PC-9 (cell line): ENCODE measurements around the gene NFATC1. TPM values are rescaled to one million over a fixed set of nuclear protein-coding genes. Genes with fewer than 3 reads are reported as not detected.

Source experiments
- BruUV-seq: library from RNA; stranded (reverse); fragments of 400-500 nt; replicated peaks from 2 replicates; lab custom pipeline; 2021; lab: Mats Ljungman, UMichigan
- CTCF ChIA-PET: fragments of 300-600 bp; sonication (Branson Sonifier 250); formaldehyde crosslinking; loops from one replicate; lab custom pipeline; 2022; ENCODE audit warnings: antibody characterized with exemption; lab: Charles Lee
- POLR2A ChIA-PET: fragments of 300-600 bp; sonication (Branson Sonifier 250); formaldehyde crosslinking; loops from one replicate; lab custom pipeline; 2022; ENCODE audit warnings: antibody characterized with exemption; ENCODE audit not compliant: unreplicated experiment; lab: Charles Lee
- DNase-seq, 2 experiments: peaks; one replicate each; pipeline versions ENCODE4 v3.0.0 to v3.0.0-alpha.2; 2015 to 2022; ENCODE audit warnings: mixed read lengths in 1 of 2
- H2AFZ ChIP-seq: fragments of 200-600 bp; sonication (generic); 2 replicates; pipeline ENCODE4 v1.8.1; 2017; ENCODE audit warnings: antibody characterized with exemption
- H3F3A ChIP-seq: fragments of 200-600 bp; sonication (generic); 2 replicates; pipeline ENCODE4 v1.8.1; 2017; ENCODE audit warnings: antibody characterized with exemption, mild to moderate bottlenecking, low read depth; ENCODE audit not compliant: insufficient read depth
- H3K27ac ChIP-seq: fragments of 200-600 bp; sonication (generic); 2 replicates; pipeline ENCODE4 v1.6.1; 2016; ENCODE audit warnings: mixed run types
- H3K27me3 ChIP-seq: fragments of 200-600 bp; sonication (generic); 2 replicates; pipeline ENCODE4 v1.6.1; 2016; ENCODE audit warnings: low read depth, mixed run types; ENCODE audit not compliant: insufficient read depth
- H3K36me3 ChIP-seq: fragments of 200-600 bp; sonication (generic); 2 replicates; pipeline ENCODE4 v1.6.1; 2016; ENCODE audit warnings: low read depth, mixed run types
- H3K4me1 ChIP-seq: fragments of 200-600 bp; sonication (generic); replicated peaks from 2 replicates; pipeline ENCODE4 v1.6.1; 2016; ENCODE audit warnings: mixed run types; ENCODE audit not compliant: insufficient read depth
- H3K4me2 ChIP-seq: fragments of 200-600 bp; sonication (generic); 2 replicates; pipeline ENCODE4 v1.6.1; 2017; ENCODE audit warnings: mixed run types
- H3K4me3 ChIP-seq: fragments of 200-600 bp; sonication (generic); 2 replicates; pipeline ENCODE4 v1.6.1; 2016; ENCODE audit warnings: mixed run types
- H3K79me2 ChIP-seq: fragments of 200-600 bp; sonication (generic); 2 replicates; pipeline ENCODE4 v1.6.1; 2017; ENCODE audit warnings: low read depth, mixed run types
- H3K9me2 ChIP-seq: fragments of 200-600 bp; sonication (generic); 2 replicates; pipeline ENCODE4 v1.8.1; 2017; ENCODE audit warnings: mild to moderate bottlenecking; ENCODE audit not compliant: insufficient read depth
- H3K9me3 ChIP-seq: fragments of 200-600 bp; sonication (generic); 2 replicates; pipeline ENCODE4 v1.8.1; 2016; ENCODE audit warnings: low read depth; ENCODE audit not compliant: insufficient read depth
- H4K20me1 ChIP-seq: fragments of 200-600 bp; sonication (generic); 2 replicates; pipeline ENCODE4 v1.8.1; 2017; ENCODE audit not compliant: insufficient read depth
- EZH2 ChIP-seq: fragments of 200-600 bp; sonication (generic); IDR thresholded peaks from 2 replicates; pipeline ENCODE4 v1.8.0; 2017; ENCODE audit warnings: antibody characterized with exemption, low read depth
- intact Hi-C: fragments of 100-400 bp; cut with micrococcal nuclease; formaldehyde crosslinking; loops from one replicate; pipeline ENCODE4 v1.10.0; 2022; ENCODE audit not compliant: unreplicated experiment
- total RNA-seq: library from RNA; stranded (reverse); gene quantifications from 2 replicates; pipeline ENCODE4 v1.2.3, GENCODE V29; 2021
- TF ChIP-seq, protein P1 (sequence below): fragments of 200-600 bp; sonication (generic); conservative IDR thresholded peaks from 2 replicates; pipeline ENCODE4 v1.6.1; 2017; ENCODE audit warnings: mixed run types, antibody characterized with exemption, mild to moderate bottlenecking, moderate library complexity

The NFATC1 gene
- total RNA-seq, 1 experiment from 2014 or later = 2.6 TPM

DNA sequence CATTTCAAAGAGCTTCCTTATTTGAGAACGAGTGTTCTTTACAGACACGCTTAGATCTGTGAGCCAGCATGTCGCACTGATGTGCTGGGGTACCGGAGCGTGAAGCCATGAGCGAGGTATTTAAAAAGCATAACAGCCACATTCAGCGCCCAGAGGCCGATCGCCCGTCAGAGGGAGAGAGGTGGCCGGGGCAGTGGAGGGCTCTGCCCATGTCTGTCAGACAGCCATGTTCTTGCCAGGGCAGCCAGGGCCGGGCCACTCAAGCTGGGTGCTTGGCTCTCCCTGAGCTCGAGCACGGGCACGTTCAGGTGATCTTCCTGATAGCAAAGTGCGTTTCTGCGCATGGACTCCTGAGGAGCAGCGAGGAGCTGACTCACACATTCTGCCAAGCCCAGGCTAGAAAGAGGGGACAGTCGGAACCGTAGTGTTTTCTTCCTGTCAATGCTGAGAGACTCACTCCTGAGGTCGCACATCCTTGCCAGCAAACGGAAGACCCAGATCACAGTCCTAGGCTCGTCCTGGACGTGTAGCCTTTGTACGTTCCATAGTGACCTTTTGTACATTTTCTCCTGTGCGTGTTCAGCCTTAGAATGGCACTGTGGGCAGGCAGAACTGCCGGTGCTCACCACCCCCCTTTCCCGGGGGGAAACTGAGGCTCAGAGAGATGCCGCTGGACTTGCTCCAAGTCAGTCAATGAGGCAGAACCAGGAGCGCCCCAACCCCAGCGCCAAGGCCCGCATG lies 100.7 kb downstream of the NFATC1 start:
- ChIA-PET POLR2A (no interaction called here), CTCF (no interaction called here)
- Histone ChIP-seq H3K79me2 (no peaks in the 10 kb centered on the region), H3K4me3 (no peak overlapping the region), H3K4me1 (no peaks in the 10 kb centered on the region), H3K27ac (no peak overlapping the region), H3F3A (no peaks in the 10 kb centered on the region), H4K20me1 (no peaks in the 10 kb centered on the region; the same call in 1 of the 2 replicates), H3K9me3 (no peaks in the 10 kb centered on the region), H3K4me2 (no peak overlapping the region), H3K36me3 (no peaks in the 10 kb centered on the region), H3K27me3 (peaks cover 13% of the 10 kb centered on the region), H3K9me2 (no peaks in the 10 kb centered on the region), H2AFZ (no peak overlapping the region)
- no TSS peak for BruUV-seq
- TF ChIP-seq, protein P1, sequence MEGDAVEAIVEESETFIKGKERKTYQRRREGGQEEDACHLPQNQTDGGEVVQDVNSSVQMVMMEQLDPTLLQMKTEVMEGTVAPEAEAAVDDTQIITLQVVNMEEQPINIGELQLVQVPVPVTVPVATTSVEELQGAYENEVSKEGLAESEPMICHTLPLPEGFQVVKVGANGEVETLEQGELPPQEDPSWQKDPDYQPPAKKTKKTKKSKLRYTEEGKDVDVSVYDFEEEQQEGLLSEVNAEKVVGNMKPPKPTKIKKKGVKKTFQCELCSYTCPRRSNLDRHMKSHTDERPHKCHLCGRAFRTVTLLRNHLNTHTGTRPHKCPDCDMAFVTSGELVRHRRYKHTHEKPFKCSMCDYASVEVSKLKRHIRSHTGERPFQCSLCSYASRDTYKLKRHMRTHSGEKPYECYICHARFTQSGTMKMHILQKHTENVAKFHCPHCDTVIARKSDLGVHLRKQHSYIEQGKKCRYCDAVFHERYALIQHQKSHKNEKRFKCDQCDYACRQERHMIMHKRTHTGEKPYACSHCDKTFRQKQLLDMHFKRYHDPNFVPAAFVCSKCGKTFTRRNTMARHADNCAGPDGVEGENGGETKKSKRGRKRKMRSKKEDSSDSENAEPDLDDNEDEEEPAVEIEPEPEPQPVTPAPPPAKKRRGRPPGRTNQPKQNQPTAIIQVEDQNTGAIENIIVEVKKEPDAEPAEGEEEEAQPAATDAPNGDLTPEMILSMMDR = no peak
- TF ChIP-seq EZH2 = no peak
- intact Hi-C loops = no loop called here
- DNase-seq = no peak

DNA sequence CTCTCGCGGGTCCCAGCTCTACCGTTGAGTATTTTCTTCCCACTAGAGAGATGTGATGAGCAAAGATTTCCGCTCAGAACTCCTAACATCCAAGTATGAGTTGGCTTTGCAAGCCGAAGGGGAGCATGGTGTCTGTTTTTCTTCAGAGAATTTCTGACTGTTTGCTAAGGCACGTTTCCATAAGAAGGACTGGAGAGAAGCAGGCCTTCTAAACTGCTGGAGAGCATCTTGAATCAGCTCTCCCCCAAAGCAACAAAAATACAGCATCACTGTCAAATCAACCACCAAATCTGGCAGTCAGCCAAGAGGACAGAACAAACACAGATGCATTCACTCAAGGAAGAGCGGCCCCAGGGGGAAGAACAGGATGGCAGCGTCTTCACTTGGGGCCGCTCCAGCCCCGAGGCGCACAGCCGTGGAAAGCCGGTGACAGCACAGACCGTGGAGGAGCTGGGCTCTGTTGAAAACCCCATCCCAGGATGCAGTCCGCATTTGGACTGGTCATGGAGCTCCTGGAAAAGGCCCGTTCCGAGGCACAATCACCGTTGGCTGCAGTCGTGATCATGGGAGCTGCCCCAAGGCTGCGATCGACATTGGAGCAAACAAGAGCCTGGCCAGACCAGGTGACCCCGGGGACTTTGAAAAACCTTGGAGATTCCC lies 101.4 kb downstream of the NFATC1 start:
- Histone ChIP-seq H3K36me3 (no peaks in the 10 kb centered on the region), H3F3A (no peaks in the 10 kb centered on the region), H3K79me2 (no peaks in the 10 kb centered on the region), H3K4me3 (no peak overlapping the region), H3K9me2 (no peaks in the 10 kb centered on the region), H3K27me3 (peaks cover 13% of the 10 kb centered on the region), H3K4me1 (no peaks in the 10 kb centered on the region), H3K4me2 (no peak overlapping the region), H4K20me1 (no peaks in the 10 kb centered on the region; the same call in 1 of the 2 replicates), H2AFZ (no peak overlapping the region), H3K27ac (no peak overlapping the region), H3K9me3 (no peaks in the 10 kb centered on the region)
- no TSS peak for BruUV-seq
- ChIA-PET CTCF (no interaction called here), POLR2A (no interaction called here)
- TF ChIP-seq, protein P1 = no peak
- no peak for TF ChIP-seq EZH2
- DNase-seq = no peak
- intact Hi-C loops = no loop called here

GRCh38 chr18:79497638-79498081 lies 101.9 kb downstream of the NFATC1 start:
- ChIA-PET CTCF (no interaction called here), POLR2A (no interaction called here)
- Histone ChIP-seq H2AFZ (no peak overlapping the region), H3K79me2 (no peaks in the 10 kb centered on the region), H3K27ac (no peak overlapping the region), H4K20me1 (no peaks in the 10 kb centered on the region; the same call in 1 of the 2 replicates), H3K4me1 (no peaks in the 10 kb centered on the region), H3K9me2 (no peaks in the 10 kb centered on the region), H3K4me2 (no peak overlapping the region), H3K36me3 (no peaks in the 10 kb centered on the region), H3K4me3 (no peak overlapping the region), H3K9me3 (no peaks in the 10 kb centered on the region), H3F3A (no peaks in the 10 kb centered on the region), H3K27me3 (peaks cover 15% of the 10 kb centered on the region)
- TF ChIP-seq EZH2 = no peak
- TF ChIP-seq, protein P1 = no peak
- intact Hi-C loops = no loop called here
- no TSS peak for BruUV-seq
- no peak for DNase-seq
